ENCODE measurements around the gene FRAS1. TPM values are rescaled to one million over a fixed set of nuclear protein-coding genes. Genes with fewer than 3 reads are reported as not detected.

FRAS1 gene
- total RNA-seq, 1 donor from 2014 or later: 8.8 TPM

- no peaks in the 10 kb centered on the region for H3K9me3 ChIP-seq
- intact Hi-C loops (cut with DNase I): no loop called here
- H3K36me3 ChIP-seq: no peaks in the 10 kb centered on the region
- DNase-seq (ENCODE audit: extremely low spot score in 2 of 2): no peak
- TF ChIP-seq POLR2A (IDR thresholded peaks at IDR 0.05) (no peak), POLR2AphosphoS5 (IDR thresholded peaks at IDR 0.05; ENCODE audit: insufficient read depth in 1 of 2, low read depth in 1 of 2) (no peak)
- TF ChIP-seq, protein P1, sequence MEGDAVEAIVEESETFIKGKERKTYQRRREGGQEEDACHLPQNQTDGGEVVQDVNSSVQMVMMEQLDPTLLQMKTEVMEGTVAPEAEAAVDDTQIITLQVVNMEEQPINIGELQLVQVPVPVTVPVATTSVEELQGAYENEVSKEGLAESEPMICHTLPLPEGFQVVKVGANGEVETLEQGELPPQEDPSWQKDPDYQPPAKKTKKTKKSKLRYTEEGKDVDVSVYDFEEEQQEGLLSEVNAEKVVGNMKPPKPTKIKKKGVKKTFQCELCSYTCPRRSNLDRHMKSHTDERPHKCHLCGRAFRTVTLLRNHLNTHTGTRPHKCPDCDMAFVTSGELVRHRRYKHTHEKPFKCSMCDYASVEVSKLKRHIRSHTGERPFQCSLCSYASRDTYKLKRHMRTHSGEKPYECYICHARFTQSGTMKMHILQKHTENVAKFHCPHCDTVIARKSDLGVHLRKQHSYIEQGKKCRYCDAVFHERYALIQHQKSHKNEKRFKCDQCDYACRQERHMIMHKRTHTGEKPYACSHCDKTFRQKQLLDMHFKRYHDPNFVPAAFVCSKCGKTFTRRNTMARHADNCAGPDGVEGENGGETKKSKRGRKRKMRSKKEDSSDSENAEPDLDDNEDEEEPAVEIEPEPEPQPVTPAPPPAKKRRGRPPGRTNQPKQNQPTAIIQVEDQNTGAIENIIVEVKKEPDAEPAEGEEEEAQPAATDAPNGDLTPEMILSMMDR (IDR thresholded peaks at IDR 0.05): no peak
- H3K27ac ChIP-seq: no peak overlapping the region
- no peaks in the 10 kb centered on the region for H3K4me1 ChIP-seq
- H3K27me3 ChIP-seq: no peaks in the 10 kb centered on the region
- no peak overlapping the region for H3K4me3 ChIP-seq
Measured at GRCh38 chr4:78166622-78167021, 109.5 kb downstream of the FRAS1 start.

GRCh38 chr4:78167510-78167909, 110.4 kb downstream of the FRAS1 start:
- Histone ChIP-seq H3K9me3 (no peaks in the 10 kb centered on the region), H3K27ac (no peak overlapping the region), H3K4me3 (no peak overlapping the region), H3K27me3 (no peaks in the 10 kb centered on the region), H3K36me3 (no peaks in the 10 kb centered on the region), H3K4me1 (no peaks in the 10 kb centered on the region)
- intact Hi-C loops (cut with DNase I): no loop called here
- DNase-seq (ENCODE audit: extremely low spot score in 2 of 2): no peak
- TF ChIP-seq POLR2AphosphoS5 (IDR thresholded peaks at IDR 0.05; ENCODE audit: insufficient read depth in 1 of 2, low read depth in 1 of 2) (no peak), POLR2A (IDR thresholded peaks at IDR 0.05) (no peak)
- TF ChIP-seq, protein P1 (IDR thresholded peaks at IDR 0.05): no peak

- H3K27me3 ChIP-seq: no peaks in the 10 kb centered on the region
- TF ChIP-seq POLR2A (IDR thresholded peaks at IDR 0.05) (no peak), POLR2AphosphoS5 (IDR thresholded peaks at IDR 0.05; ENCODE audit: insufficient read depth in 1 of 2, low read depth in 1 of 2) (no peak)
- TF ChIP-seq, protein P1 (IDR thresholded peaks at IDR 0.05): no peak
- intact Hi-C loops (cut with DNase I): no loop called here
Measured at GRCh38 chr4:78168029-78168428, 110.9 kb downstream of the FRAS1 start.

GRCh38 chr4:78169728-78170127, 112.6 kb downstream of the FRAS1 start:
- no peaks in the 10 kb centered on the region for H3K4me1 ChIP-seq
- H3K27me3 ChIP-seq: no peaks in the 10 kb centered on the region
- intact Hi-C loops (cut with DNase I): no loop called here
- no peaks in the 10 kb centered on the region for H3K36me3 ChIP-seq
- H3K9me3 ChIP-seq: no peaks in the 10 kb centered on the region
- DNase-seq (ENCODE audit: extremely low spot score in 2 of 2): no peak
- TF ChIP-seq POLR2A (IDR thresholded peaks at IDR 0.05): no peak
- TF ChIP-seq, protein P1 (IDR thresholded peaks at IDR 0.05): no peak
- no peak for TF ChIP-seq POLR2AphosphoS5 (IDR thresholded peaks at IDR 0.05; ENCODE audit: insufficient read depth in 1 of 2, low read depth in 1 of 2)
- no peak overlapping the region for H3K4me3 ChIP-seq
- no peak overlapping the region for H3K27ac ChIP-seq

More at GRCh38 chr4:78168029-78168428, 110.9 kb downstream of the FRAS1 start:
- no peaks in the 10 kb centered on the region for H3K36me3 ChIP-seq
- H3K9me3 ChIP-seq: no peaks in the 10 kb centered on the region
- H3K4me1 ChIP-seq: no peaks in the 10 kb centered on the region
- DNase-seq (ENCODE audit: extremely low spot score in 2 of 2): no peak
- H3K27ac ChIP-seq: no peak overlapping the region
- no peak overlapping the region for H3K4me3 ChIP-seq

GRCh38 chr4:78171482-78171881, 114.4 kb downstream of the FRAS1 start:
- H3K36me3 ChIP-seq: no peaks in the 10 kb centered on the region
- no peak for DNase-seq (ENCODE audit: extremely low spot score in 2 of 2)
- intact Hi-C loops (cut with DNase I): no loop called here
- no peaks in the 10 kb centered on the region for H3K27me3 ChIP-seq
- no peaks in the 10 kb centered on the region for H3K9me3 ChIP-seq
- H3K4me1 ChIP-seq: no peaks in the 10 kb centered on the region
- H3K4me3 ChIP-seq: no peak overlapping the region
- TF ChIP-seq POLR2AphosphoS5 (IDR thresholded peaks at IDR 0.05; ENCODE audit: insufficient read depth in 1 of 2, low read depth in 1 of 2) (no peak), POLR2A (IDR thresholded peaks at IDR 0.05) (no peak)
- TF ChIP-seq, protein P1 (IDR thresholded peaks at IDR 0.05): no peak
- H3K27ac ChIP-seq: no peak overlapping the region

Data from vagina (tissue), 2 donors.